Activated T-helper 1 cell treated with anti-CD3 and anti-CD28 coated beads, Interleukin-2, amount 50 U/mL, for 16 hours (primary cell): Measurements from ENCODE around the gene SCD5.

Source experiments
- DNase-seq, 2 donors: peaks; one replicate each; pipeline ENCODE4 v3.0.0-alpha.2; 2020; ENCODE audit warnings: low read depth in 1 of 2, low spot score in 1 of 2

The SCD5 gene

GRCh38 chr4:82594456-82594855, 204.1 kb downstream of the SCD5 start:
- DNase-seq, result no peak

DNA sequence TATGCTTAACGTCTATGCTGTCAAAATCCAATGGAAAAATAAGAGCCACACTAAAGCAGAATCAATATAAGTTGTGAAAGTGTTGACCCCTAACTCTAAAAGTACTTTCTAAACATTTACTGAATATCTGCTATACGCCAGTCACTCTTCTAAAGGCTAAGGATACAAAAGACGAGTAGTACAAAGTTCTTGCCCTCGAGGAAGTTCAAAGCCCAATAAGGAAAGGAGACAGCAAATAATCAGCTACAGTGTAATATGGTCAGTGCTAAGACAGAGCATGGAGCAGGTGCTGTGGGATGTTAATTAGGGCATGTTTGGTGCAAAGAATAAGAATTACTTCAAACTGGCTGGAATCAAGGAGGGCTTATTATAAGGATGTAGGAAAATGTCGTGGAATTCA, 205.2 kb downstream of the SCD5 start:
- no peak for DNase-seq

- DNase-seq, result no peak
These were observed 206.0 kb downstream of the SCD5 start for GRCh38 chr4:82592639-82593038.

DNA sequence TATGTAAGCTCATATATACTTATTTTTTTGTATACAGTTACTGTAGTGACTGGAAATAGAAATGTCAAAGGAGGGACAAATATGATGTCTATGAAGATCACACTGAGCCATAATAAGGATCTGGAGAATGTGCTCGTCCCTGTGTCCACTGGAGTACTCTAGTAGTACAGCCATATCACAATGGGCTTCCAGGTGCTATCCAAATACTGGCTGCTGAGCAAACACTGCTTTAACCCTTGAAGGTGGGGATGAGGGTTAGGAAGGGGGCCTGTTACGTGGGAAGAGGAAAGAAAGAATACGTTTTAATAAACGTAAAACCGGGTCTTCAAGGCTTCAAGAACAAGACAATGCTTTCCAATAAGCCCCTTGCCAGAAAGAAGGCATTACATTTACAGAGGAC, 207.0 kb downstream of the SCD5 start:
- DNase-seq, result no peak

DNA sequence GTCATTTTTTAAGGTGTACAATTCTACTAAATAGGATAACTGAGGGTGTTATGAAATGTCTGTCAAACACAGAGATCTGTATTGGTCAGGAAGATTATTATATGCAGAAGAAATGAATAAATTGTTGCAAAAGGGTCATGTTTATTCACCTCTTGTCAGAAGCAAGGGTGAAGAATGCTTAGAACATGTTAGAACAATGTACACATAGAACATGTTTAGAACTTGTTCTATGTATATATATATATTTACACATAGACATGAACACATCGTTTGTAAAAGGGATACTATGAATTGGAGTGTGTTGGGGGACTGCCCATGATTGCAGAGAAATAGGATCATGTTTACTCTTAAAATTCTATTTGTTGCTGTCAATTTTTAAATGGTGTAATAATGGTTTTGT, 208.8 kb downstream of the SCD5 start:
- no peak for DNase-seq

DNA sequence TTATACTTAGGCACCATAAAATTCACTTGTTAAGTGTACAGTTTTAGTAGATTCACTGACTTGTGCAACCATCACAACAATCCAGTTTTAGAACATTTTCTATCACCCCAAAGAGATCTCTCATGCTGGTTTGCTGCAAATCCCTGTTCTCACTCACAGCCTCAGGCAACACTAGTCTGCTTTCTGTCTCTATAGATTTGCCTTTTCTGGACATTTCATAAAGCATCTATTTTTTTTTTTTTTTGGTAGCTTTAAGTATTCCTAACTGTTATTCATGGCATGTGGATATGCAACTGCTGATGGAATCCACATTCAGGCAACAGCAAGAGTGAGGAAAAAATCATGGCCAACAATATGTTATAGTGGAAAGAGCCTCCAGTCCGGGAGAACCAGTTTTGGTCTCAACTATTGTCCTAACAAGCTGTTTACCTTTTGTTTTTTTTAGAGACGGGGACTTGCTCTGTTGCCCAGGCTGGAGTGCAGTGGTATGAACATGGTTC, 209.8 kb downstream of the SCD5 start:
- no peak for DNase-seq

DNA sequence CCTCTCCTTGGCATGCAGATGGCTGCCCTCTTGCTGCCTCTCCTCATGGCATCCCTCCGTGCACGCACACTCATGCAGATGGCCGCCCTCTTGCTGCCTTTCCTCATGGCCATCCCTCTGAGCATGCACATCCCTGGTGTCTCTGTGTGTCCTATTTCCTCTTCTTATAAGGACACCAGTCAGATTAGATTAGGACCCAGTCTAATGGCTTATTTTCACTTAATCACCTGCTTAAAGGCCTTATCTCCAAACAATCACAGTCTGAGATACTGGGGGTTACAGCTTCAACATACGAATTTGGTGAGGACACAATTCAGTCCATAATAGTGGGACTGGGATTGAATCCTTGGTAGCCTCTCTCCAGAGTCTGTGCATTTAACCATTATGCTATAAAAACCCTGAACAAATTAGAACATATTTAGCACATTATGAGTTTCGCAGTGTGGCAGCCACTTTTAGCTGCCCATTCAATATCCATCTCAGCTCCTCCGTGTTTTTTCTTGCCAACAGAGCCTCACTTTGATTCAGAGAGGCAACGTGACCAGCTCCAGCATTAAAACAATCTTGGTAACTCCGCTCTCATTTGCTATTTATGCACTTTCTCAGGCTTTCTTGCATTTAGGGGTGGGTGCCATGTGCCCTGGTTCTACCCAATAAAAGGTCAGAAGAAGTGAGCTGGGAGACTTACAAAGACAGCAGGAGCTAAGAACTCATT, 210.6 kb downstream of the SCD5 start:
- no peak for DNase-seq

- DNase-seq, result no peak
These were observed 212.7 kb downstream of the SCD5 start for GRCh38 chr4:82585690-82586435.

GRCh38 chr4:82584931-82585330, 213.7 kb downstream of the SCD5 start:
- no peak for DNase-seq

DNA sequence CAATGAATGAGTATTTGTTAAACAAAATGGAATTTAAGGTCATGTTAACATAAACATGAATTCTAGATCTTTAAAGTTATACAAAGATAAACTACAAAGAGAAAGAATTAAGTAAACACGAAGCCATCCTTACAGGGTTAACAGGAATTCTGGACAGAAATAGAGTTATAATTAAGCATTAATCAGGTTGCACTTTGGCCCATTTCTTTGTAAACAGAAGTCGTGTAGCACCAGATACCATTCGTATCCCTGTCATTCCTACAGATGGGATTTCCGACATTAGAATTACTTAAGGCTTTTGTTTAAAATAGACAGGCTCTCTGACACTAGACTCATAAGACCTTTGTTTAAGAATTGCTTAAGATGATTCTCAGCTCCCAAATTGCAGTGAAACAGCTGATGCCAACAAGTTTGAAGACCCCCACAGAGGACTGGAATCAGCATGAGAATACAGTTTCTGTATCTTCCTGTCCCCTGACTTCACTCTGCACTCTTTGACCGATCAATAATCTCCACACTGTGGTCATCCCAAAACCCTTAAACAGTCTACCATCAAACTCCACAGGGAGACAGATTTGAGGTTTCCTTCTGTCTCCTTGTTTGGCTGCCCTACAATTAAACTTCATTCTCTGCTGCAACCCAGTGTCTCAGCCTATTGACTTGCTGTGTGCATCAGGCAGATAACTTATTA, 214.6 kb downstream of the SCD5 start:
- DNase-seq, result no peak

DNA sequence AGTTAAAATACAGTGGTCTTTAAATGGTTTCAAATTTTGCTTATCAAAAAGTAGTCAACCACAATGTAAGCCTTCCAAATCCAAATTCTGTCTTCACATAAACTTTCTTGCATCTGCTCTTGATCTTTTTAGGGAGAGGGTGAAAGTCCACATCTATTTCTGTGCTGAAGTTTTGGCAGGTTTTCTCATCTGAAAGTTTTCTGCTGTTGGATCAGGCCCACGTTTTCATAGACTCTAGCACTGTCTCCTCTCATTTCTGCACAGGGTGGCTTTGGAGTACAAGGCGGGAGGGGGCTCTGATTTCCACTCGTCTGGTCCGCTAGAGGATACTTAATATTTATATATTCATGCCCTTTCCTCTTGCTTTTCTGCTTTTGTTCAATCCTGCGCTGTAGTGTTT, 218.7 kb downstream of the SCD5 start:
- DNase-seq, result no peak
